Activated CD8-positive, alpha-beta memory T cell treated with anti-CD3 and anti-CD28 coated beads, Interleukin-2, amount 10 ng/mL, durations not matched to agents 7 days and 5 days (primary cell): ENCODE measurements around the gene DSCAM. TPM values are rescaled to one million over a fixed set of nuclear protein-coding genes. Genes with fewer than 3 reads are reported as not detected.

Experiments used
- ATAC-seq: fragments of 150-1000 bp; cut with Tn5 transposase; one replicate; pipeline ENCODE4 v1.10.0; 2021; ENCODE audit warnings: moderate library complexity
- CTCF ChIA-PET: fragments of 350-600 bp; sonication (Branson Sonifier 250); formaldehyde crosslinking; loops from one replicate; lab custom pipeline; 2021; ENCODE audit warnings: antibody characterized with exemption; lab: Charles Lee
- DNase-seq: peaks from one replicate; pipeline ENCODE4 v3.0.0-alpha.2; 2020
- H3K27ac Mint-ChIP-seq: one replicate; pipeline ENCODE4 v1.8.0; 2021; ENCODE audit warnings: mild to moderate bottlenecking, mixed read lengths
- H3K27me3 Mint-ChIP-seq: one replicate; pipeline ENCODE4 v1.8.0; 2021; ENCODE audit warnings: mixed read lengths
- H3K36me3 Mint-ChIP-seq: one replicate; pipeline ENCODE4 v1.8.0; 2021; ENCODE audit warnings: mild to moderate bottlenecking, mixed read lengths
- H3K4me1 Mint-ChIP-seq: one replicate; pipeline ENCODE4 v1.8.0; 2021; ENCODE audit warnings: mixed read lengths
- H3K4me3 Mint-ChIP-seq: one replicate; pipeline ENCODE4 v1.8.0; 2021; ENCODE audit warnings: mild to moderate bottlenecking, moderate library complexity, mixed read lengths
- H3K9me3 Mint-ChIP-seq: one replicate; pipeline ENCODE4 v1.8.0; 2022; ENCODE audit warnings: low read depth, mixed read lengths
- total RNA-seq, 2 experiments: library from RNA; stranded (reverse); gene quantifications; one replicate each; pipeline ENCODE4 v1.2.3, GENCODE V29; 2021

The DSCAM gene
- total RNA-seq, 2 experiments from 2014 or later: not detected

- no peak for DNase-seq
- Mint-ChIP-seq H3K36me3 (no peaks in the 10 kb centered on the region), H3K4me3 (no peak overlapping the region), H3K27me3 (peaks cover 21% of the 10 kb centered on the region), H3K4me1 (no peaks in the 10 kb centered on the region), H3K9me3 (no peaks in the 10 kb centered on the region), H3K27ac (no peak overlapping the region)
- no peak for ATAC-seq
- CTCF ChIA-PET: no interaction called here
These were observed 993 bp upstream of the DSCAM start for GRCh38 chr21:40847951-40848350.

- Mint-ChIP-seq H3K4me3 (no peak overlapping the region), H3K27ac (no peak overlapping the region), H3K27me3 (peaks cover 35% of the 10 kb centered on the region), H3K36me3 (no peaks in the 10 kb centered on the region), H3K4me1 (no peaks in the 10 kb centered on the region), H3K9me3 (peaks cover 2% of the 10 kb centered on the region)
- no peak for ATAC-seq
- CTCF ChIA-PET: no interaction called here
- DNase-seq: no peak
These were observed 855 bp downstream of the DSCAM start for GRCh38 chr21:40846103-40846502.

DNA sequence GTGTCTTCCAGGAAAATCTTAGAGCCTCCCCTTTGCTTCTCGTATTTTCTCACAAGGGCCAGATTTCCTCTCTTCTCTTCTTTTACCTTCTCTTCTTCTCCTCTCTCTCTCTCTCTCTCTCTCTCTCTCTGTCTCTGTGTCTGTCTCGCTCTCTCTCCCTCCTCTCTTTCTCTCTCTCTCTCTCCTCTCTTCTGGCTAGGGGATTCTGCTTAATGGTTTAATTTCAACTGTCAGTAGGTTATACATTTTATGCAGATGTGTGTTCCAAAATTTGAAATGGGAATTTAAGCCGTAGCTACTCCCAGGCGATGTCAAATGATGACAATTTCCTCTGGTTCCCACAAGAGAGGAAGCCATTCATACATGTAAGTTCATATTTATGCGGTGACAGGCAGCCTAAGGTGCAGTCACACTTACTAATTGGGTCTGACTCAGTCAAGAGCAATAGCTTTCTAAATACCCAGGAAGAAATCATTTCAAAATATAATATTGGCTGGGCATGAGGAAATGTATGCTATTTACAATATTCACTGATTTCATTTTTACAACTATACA, 1.4 kb downstream of the DSCAM start:
- CTCF ChIA-PET: no interaction called here
- peaks cover 2% of the 10 kb centered on the region for H3K9me3 Mint-ChIP-seq
- ATAC-seq (no peak), DNase-seq (no peak)
- no peaks in the 10 kb centered on the region for H3K4me1 Mint-ChIP-seq
- peaks cover 37% of the 10 kb centered on the region for H3K27me3 Mint-ChIP-seq
- H3K4me3 Mint-ChIP-seq: no peak overlapping the region
- H3K27ac Mint-ChIP-seq: no peak overlapping the region
- no peaks in the 10 kb centered on the region for H3K36me3 Mint-ChIP-seq

DNA sequence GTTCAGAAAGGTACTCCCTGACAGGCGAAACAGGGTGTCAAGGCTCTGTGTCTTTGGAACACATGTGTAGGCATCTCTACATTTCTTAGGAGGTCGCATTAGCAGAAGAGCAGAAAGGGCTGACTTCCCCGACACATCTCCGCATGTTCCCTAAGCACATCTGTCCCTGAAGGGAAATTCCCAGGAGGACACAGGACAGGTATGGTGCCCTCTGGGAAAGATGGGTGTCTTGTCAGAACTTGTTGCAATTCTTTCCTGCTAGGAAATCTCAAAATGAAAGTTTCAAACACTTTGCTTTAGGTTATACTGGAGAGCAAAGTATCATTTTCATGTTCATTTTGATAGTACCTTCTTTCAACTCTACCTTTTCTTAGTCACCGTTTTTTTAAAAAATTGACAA, 2.0 kb downstream of the DSCAM start:
- Mint-ChIP-seq H3K4me3 (no peak overlapping the region), H3K9me3 (peaks cover 2% of the 10 kb centered on the region), H3K27me3 (peaks cover 38% of the 10 kb centered on the region), H3K36me3 (no peaks in the 10 kb centered on the region), H3K4me1 (no peaks in the 10 kb centered on the region), H3K27ac (no peak overlapping the region)
- DNase-seq (no peak), ATAC-seq (no peak)
- CTCF ChIA-PET: no interaction called here

DNA sequence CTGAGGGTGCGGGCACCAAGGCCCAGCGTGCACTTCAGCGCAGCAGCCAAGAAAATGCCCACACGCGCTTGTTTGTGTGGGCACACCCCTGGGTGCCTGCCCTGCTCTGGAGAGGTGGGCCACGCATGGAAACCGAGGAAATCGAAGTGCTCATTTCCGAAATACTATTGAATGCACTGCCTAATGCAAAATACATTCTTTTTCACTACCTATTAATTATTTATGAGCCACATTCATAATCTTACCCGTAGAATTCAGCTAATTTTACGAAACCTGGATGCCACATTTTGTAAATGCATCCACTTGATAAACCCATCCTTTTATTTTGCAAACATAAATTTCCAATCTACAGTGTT, 4.8 kb downstream of the DSCAM start:
- CTCF ChIA-PET: no interaction called here
- DNase-seq (no peak), ATAC-seq (no peak)
- no peak overlapping the region for H3K27ac Mint-ChIP-seq
- no peak overlapping the region for H3K4me3 Mint-ChIP-seq
- peaks cover 2% of the 10 kb centered on the region for H3K9me3 Mint-ChIP-seq
- peaks cover 32% of the 10 kb centered on the region for H3K27me3 Mint-ChIP-seq
- H3K4me1 Mint-ChIP-seq: no peaks in the 10 kb centered on the region
- no peaks in the 10 kb centered on the region for H3K36me3 Mint-ChIP-seq

GRCh38 chr21:40841524-40842196, 5.3 kb downstream of the DSCAM start:
- Mint-ChIP-seq H3K27me3 (peaks cover 29% of the 10 kb centered on the region), H3K36me3 (no peaks in the 10 kb centered on the region), H3K27ac (no peak overlapping the region), H3K9me3 (peaks cover 2% of the 10 kb centered on the region), H3K4me1 (no peaks in the 10 kb centered on the region), H3K4me3 (no peak overlapping the region)
- no peak for DNase-seq
- ATAC-seq: no peak
- CTCF ChIA-PET: no interaction called here

DNA sequence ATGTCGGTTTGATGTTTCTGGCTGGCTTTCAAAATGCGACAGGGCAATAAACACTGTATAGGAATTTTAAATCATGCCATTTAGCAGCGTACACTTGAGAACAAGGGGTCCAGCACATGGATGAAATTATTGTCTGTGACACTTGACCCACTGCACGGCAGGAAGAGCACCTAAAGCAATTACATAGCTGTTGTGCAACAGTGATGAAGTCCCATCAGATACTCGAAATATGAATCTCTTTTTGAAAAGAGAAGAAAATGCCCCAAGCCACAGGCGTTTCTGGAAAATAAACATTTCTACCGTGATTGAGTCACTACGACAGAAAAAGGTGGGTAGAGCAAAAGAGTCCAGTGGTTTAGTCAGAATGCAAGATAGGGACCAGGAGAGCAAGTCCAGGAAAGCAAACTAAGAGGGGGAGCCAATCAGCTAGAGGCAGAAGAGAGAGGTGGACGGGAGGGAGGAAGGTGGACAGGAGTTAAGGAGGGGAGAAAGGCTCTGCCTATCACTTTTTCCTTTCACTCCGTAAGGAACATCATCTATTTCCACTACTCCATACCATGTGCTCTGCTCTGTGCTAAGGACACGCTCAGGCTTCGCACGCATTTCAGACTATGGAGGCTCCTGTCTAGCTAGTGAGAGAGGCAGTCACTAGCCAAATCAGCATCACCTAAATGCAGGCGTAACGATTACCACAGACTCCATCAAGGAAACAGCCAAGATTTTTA, 6.4 kb downstream of the DSCAM start:
- peaks cover 2% of the 10 kb centered on the region for H3K9me3 Mint-ChIP-seq

DNA sequence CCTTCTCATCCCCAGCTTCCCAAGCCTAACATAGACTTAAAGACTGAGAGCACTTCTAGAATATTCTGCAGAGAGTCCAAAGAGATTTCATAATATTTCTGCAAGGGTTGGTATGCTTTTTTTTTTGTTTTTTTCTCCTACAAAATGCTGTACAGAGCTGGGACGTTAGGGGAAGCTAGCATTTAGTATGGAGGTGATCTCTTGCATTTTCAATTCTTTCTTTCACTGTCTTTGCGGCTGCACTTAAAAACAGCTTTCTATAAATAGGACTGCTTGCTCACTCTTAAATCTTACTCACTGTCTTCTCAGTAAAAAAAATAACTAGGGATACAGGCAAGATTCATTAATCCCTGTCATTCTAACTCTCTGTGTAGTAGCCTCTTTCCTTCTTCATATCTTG, 7.4 kb downstream of the DSCAM start:
- no peaks in the 10 kb centered on the region for H3K4me1 Mint-ChIP-seq
- DNase-seq: no peak
- no peak overlapping the region for H3K27ac Mint-ChIP-seq
- H3K36me3 Mint-ChIP-seq: no peaks in the 10 kb centered on the region
- no peak for ATAC-seq
- H3K27me3 Mint-ChIP-seq: peaks cover 17% of the 10 kb centered on the region
- CTCF ChIA-PET: no interaction called here
- peaks cover 2% of the 10 kb centered on the region for H3K9me3 Mint-ChIP-seq
- H3K4me3 Mint-ChIP-seq: no peak overlapping the region

More for the DNA sequence above, 6.4 kb downstream of the DSCAM start:
- DNase-seq: no peak
- no peak overlapping the region for H3K4me3 Mint-ChIP-seq
- CTCF ChIA-PET: no interaction called here
- ATAC-seq: no peak
- H3K27ac Mint-ChIP-seq: no peak overlapping the region
- no peaks in the 10 kb centered on the region for H3K36me3 Mint-ChIP-seq
- peaks cover 22% of the 10 kb centered on the region for H3K27me3 Mint-ChIP-seq
- no peaks in the 10 kb centered on the region for H3K4me1 Mint-ChIP-seq

DNA sequence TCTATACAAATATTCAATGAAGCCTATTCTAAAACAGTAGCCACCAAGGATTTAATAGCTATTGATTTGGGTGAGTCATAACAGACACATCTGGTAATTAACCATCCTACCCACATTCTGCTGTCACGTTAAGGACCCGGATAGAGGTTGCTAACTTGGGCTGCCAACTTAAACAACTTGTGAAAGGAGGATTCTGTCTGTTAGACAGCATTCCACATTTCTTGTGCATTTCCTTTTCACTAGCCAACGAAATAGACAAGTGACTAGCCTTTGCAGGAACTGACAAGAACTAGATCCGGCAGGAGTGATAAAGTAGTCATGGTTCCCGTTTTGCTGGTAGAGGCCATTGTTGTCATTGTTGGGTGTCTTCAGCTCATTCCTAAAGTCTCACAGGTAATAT, 9.5 kb downstream of the DSCAM start:
- Mint-ChIP-seq H3K27ac (no peak overlapping the region), H3K9me3 (peaks cover 1% of the 10 kb centered on the region)

DNA sequence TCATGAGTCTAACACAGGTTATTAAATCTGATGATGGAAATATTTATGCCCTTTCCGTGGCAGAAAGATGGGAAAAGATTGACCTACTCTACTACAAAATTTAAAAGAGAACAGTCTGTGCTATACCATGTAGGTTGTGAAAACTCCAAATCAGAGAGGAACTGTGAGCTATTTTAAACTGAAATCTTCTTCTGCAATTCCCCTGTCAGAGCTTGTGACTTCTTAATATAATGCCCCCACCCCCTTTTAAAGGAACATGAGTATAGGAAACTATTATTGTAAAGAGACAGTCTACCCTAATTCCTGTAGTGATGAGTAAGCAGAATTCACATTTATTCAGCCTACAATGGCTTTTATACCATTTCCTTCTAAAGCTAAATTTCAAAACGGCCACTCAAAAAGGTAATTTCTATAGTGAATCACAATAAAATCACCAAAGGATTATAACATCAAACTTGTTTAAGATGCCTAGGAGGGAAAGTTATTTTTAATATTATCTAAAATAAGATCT, 11.7 kb downstream of the DSCAM start:
- ATAC-seq (no peak), DNase-seq (no peak)
- Mint-ChIP-seq H3K9me3 (no peaks in the 10 kb centered on the region), H3K4me3 (no peak overlapping the region), H3K27me3 (no peaks in the 10 kb centered on the region), H3K4me1 (no peaks in the 10 kb centered on the region), H3K27ac (no peak overlapping the region), H3K36me3 (no peaks in the 10 kb centered on the region)
- CTCF ChIA-PET: no interaction called here

More for the DNA sequence above, 9.5 kb downstream of the DSCAM start:
- Mint-ChIP-seq H3K27me3 (peaks cover 14% of the 10 kb centered on the region), H3K4me1 (no peaks in the 10 kb centered on the region), H3K36me3 (no peaks in the 10 kb centered on the region), H3K4me3 (no peak overlapping the region)
- no peak for ATAC-seq
- DNase-seq: no peak
- CTCF ChIA-PET: no interaction called here

GRCh38 chr21:40833184-40833583, 13.8 kb downstream of the DSCAM start:
- no peaks in the 10 kb centered on the region for H3K27me3 Mint-ChIP-seq
- no peak overlapping the region for H3K4me3 Mint-ChIP-seq
- DNase-seq (no peak), ATAC-seq (no peak)
- no peaks in the 10 kb centered on the region for H3K36me3 Mint-ChIP-seq
- H3K27ac Mint-ChIP-seq: no peak overlapping the region
- no peaks in the 10 kb centered on the region for H3K9me3 Mint-ChIP-seq
- CTCF ChIA-PET: no interaction called here
- H3K4me1 Mint-ChIP-seq: no peaks in the 10 kb centered on the region

DNA sequence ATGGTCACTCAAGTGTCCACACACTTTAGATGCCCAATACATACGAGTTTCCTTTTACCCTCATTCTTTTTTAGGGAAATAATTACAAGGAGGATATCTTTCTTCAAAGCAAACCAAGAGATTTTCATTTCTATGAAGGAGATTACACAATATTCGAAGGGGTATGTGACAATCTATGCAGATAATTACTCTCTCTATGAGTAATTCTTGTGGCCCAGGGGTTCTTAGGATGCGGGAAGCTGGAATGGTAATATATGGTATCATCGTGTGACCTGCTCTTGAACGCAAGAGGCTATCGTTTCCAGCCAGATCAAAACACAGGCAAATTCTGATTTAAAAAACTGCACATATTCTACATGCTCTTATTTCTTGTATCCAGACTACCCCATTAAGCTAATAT, 14.6 kb downstream of the DSCAM start:
- H3K27me3 Mint-ChIP-seq: no peaks in the 10 kb centered on the region
- no peaks in the 10 kb centered on the region for H3K4me1 Mint-ChIP-seq
- no peak overlapping the region for H3K4me3 Mint-ChIP-seq
- CTCF ChIA-PET: no interaction called here
- no peak for ATAC-seq
- no peaks in the 10 kb centered on the region for H3K36me3 Mint-ChIP-seq
- no peak overlapping the region for H3K27ac Mint-ChIP-seq
- no peak for DNase-seq
- H3K9me3 Mint-ChIP-seq: no peaks in the 10 kb centered on the region

DNA sequence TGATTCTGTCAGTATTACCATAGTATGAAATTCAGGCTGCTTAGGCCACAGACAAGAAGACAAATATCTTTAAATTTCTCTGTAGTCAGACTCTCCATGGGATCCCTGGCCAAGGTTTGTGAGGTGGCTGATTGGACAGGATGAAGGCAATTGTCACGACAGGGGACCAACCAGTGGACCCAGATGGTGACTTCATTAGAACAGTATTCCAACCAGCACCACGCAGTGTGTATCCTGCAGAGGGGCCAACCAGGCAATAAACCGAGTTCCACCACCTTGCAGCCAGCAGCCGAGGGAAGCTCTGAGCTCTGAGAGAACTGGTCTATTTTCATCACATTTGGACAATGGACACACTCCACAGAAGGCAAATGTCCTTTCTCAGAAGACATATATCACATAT, 16.1 kb downstream of the DSCAM start:
- Mint-ChIP-seq H3K36me3 (no peaks in the 10 kb centered on the region), H3K4me3 (no peak overlapping the region), H3K27me3 (no peaks in the 10 kb centered on the region), H3K27ac (no peak overlapping the region), H3K9me3 (peaks cover 6% of the 10 kb centered on the region), H3K4me1 (no peaks in the 10 kb centered on the region)
- ATAC-seq (no peak), DNase-seq (no peak)
- CTCF ChIA-PET: no interaction called here

DNA sequence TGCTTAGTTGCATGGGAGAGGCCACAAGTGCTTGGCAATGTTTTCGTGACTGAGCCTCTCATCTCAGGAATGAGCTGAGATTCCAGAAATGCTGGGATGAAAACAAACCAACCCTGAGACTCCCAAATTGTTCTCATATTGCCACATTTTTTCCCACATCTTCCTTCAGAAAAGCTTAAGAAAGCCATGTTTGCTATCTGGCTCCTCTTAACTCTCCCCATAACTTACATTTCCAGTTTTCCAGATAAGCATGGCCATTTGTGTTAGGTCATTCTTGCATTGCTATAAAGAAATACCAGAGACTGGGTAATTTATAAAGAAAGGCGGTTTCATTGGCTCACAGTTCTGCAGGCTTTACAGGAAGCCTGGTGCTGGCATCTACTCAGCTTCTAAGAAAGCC, 17.2 kb downstream of the DSCAM start:
- Mint-ChIP-seq H3K4me3 (no peak overlapping the region), H3K27me3 (no peaks in the 10 kb centered on the region), H3K4me1 (no peaks in the 10 kb centered on the region), H3K9me3 (peaks cover 6% of the 10 kb centered on the region), H3K36me3 (no peaks in the 10 kb centered on the region), H3K27ac (no peak overlapping the region)
- no peak for ATAC-seq
- CTCF ChIA-PET: no interaction called here
- no peak for DNase-seq
